Esophagus mucosa (tissue), 1 donor: ENCODE data around the gene COL5A1. TPM values are rescaled to one million over a fixed set of nuclear protein-coding genes. Genes with fewer than 3 reads are reported as not detected.
"Not testable (repeated sequence)": the region's sequence is repeated elsewhere in the genome, so short reads cannot be mapped to it uniquely, and the experiment has no call there.

Experiments used
- ATAC-seq: fragments of 200-7000 bp; cut with Tn5 transposase; one replicate; pipeline ENCODE4 v1.9.1; 2020
- total RNA-seq: library from RNA; stranded (reverse); gene quantifications from one replicate; pipeline ENCODE4 v1.2.4, GENCODE V29; 2023
- donor health status: DM: yes; HTN: yes; CAD: no.

Gene COL5A1
- total RNA-seq, 1 donor from 2014 or later: 3.3 TPM

- ATAC-seq: no peak
Observed at GRCh38 chr9:134693641-134694367, 52.2 kb downstream of the COL5A1 start.

- no peak for ATAC-seq
Observed at GRCh38 chr9:134694368-134694665, 52.7 kb downstream of the COL5A1 start.

DNA sequence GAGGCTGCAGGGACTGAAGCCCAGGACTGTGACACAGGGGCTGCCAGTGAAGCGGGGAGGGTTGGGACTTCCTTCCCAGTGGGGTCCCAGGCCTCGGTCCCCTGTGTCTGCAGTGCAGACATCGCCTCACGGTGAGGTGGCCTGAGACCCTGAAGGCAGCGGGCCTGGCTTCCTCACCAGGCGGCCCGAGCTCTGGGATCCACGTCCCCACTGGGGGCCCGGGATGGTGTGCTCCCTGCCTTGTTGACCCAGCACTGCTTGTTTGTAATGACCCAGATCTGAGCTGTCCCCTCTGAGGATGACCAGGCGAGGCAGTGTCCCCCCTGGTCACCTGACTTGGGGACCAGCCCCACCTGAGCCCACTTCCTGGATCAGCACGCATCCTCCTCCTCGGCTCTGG is 53.1 kb downstream of the COL5A1 start:
- no peak for ATAC-seq

- ATAC-seq: no peak
Observed at GRCh38 chr9:134695144-134695543, 53.5 kb downstream of the COL5A1 start.

- no peak for ATAC-seq
Observed at GRCh38 chr9:134696433-134696832, 54.8 kb downstream of the COL5A1 start.

- ATAC-seq: no peak
Observed at GRCh38 chr9:134698111-134698510, 56.5 kb downstream of the COL5A1 start.

DNA sequence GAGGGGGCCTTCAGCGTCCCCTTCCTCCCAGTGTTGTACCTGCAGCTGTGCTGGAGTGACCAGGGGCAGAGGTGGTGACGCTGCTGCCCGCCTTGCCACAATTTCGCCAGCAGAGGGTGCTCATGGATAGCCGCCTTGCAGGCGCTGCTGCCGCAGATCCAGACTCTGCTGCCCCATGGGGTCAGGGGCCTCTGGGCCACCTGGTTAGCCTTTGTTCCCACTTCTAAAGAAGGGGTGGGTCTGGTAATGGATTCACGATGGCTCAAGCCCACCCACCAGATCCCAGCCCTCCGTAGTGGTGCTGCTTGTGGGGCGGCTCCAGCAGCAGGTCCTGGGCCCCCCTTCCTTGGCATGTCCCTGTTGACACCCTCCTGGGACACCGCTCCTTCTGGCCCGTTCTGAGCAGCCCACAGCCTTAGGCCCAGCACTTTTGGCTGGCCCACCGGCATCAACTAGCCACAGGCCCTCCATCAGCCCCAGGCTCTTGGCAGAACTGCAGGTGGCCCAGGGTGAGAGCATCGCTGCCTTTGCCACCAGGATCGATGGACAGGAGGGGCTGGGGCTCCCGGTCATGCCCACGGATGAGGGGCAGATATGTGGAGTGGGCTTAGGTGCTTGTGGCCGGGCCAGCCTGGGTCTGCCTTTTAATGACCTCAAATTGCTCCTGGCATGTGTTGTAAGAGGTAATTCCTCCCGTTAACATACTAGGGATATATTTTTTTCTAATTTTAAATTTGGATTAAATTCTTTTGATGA is 57.2 kb downstream of the COL5A1 start:
- ATAC-seq: peak; percentile 57

DNA sequence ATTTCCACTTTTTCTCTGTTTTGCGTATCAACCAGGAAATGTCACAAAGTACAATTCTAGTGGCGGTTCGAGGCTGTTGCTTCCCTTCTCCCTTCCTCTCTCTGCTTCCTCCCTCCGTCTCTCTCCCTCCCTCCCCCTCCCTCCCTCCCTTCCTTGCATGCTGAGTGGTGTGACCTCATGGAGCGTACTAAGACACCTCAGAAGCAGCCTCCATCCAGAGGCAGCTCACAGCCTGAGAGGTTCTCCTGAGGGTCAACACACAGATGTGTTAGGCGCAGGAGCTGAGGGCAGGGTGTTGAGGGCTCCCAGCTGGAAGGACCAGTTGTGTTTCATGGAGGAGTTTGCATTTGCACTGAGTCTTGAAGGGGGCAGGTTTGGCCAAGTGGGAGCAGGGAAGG is 57.7 kb downstream of the COL5A1 start:
- no peak for ATAC-seq

DNA sequence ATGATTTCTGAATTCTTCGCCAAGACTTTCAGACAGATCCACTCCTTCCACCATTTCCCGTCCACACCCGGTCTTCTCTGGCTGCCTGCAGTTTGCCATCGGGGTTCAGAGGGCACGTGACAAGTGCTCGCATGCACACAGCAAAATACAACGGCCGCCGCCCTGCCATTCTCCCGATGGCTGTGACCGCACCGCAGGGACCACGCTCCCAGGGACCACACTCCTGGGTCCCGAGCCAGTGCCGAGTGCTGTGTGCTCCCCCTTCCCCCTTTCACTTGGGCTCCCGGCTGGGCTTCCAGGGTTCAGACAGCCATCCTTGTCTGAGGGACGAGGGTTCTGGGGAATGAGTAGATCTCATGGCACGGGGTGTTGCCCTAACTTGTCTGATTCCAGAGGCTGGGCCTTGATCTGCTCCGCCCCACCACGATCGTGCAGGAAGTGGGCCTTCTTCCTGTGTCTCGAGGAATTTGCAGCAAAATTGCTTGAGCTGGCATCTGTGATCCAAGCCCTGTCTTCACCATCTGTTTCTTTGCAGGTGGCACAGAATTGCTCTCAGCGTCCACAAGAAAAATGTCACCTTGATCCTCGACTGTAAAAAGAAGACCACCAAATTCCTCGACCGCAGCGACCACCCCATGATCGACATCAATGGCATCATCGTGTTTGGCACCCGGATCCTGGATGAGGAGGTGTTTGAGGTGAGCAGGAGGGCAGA is 59.2 kb downstream of the COL5A1 start:
- ATAC-seq: no peak

DNA sequence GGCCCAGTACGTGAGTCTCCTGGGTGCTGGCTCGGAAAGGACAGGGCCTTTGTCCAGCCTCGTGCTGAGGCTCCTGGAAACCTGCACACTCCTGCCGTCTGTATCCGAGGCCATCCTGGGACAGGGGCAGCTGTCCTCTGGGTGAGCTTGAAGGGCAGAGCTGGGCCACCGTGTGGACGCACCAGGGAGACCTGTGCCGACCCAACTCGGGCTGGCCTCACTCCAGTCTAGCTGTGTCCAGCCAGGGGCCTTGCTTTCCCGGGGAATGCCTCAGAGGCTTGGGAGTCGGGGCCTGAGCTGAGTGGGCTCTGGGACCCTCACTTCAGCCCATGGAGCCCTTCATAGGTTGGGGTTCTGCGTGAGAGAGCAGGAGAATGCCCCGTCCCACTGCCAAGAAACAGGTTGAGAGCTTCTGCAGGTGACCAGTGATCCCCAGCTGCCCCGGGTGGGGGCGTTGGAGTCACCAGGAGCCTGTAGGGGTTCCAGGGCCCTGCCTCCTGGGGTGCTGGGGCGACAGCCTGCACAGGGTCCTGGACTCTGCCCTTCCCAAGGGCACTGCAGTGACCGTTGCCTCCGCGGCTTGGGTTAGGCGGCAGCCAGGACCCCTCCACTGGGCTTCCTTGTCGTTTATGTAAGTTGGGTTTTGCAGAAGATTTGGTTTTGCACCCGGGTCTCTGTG is 60.1 kb downstream of the COL5A1 start:
- no peak for ATAC-seq

GRCh38 chr9:134702291-134702690 is 60.7 kb downstream of the COL5A1 start:
- no peak for ATAC-seq

DNA sequence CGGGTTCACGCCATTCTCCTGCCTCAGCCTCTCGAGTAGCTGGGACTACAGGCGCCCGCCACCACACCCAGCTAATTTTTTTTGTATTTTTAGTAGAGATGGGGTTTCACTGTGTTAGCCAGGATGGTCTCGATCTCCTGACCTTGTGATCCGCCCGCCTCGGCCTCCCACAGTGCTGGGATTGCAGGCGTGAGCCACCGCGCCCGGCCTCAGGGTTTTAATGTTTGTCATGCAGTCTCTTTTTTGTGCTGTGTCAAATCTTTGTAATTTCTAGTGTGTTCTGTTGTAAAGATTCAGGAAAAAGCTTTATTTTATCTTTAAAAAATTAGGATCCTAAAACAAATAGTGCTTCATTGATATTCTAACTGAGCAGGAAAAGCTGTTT is 62.1 kb downstream of the COL5A1 start:
- not testable (repeated sequence) for ATAC-seq

DNA sequence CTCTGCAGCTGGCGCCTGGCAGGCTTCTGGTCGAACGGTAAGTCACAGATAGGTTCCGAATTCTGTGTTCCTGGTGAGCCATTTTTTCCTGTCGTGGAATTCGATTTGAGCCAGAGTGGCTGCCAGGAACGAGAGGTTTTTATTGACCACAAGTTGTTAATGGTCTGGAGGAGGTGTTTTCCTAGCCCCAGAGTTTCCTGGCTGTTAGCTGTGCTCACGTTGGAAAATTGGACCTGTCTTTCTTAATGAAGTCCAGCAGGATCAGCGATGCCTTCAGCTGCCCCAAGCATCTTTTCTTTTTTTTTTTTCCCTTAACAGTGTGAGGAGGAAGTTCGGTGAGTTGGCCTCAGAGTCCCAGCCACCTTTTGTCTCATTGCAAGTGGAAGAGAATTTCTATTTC is 62.9 kb downstream of the COL5A1 start:
- ATAC-seq: no peak

GRCh38 chr9:134705786-134706185 is 64.2 kb downstream of the COL5A1 start:
- no peak for ATAC-seq

DNA sequence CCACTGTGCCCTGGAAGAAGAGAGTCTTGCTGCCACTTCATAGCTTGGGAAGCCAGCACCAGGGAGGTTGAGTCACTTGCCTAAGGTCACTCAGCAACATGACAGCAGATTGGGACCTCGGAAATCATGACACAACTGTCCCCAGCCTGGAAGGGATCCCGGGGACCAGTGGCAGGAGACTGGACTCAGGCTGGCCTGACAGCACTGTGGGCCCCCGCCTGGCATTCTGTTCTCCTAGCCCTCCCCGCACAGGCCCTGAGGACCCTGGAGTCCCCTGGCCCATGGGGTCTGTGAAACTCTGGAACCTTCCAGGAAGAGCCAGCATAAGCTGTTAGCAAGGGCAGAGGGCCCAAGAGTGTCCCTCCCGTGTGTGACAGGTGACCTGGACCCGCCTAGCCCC is 64.9 kb downstream of the COL5A1 start:
- no peak for ATAC-seq

- peak; percentile 15 for ATAC-seq
Observed at GRCh38 chr9:134707031-134707680, 65.6 kb downstream of the COL5A1 start.

DNA sequence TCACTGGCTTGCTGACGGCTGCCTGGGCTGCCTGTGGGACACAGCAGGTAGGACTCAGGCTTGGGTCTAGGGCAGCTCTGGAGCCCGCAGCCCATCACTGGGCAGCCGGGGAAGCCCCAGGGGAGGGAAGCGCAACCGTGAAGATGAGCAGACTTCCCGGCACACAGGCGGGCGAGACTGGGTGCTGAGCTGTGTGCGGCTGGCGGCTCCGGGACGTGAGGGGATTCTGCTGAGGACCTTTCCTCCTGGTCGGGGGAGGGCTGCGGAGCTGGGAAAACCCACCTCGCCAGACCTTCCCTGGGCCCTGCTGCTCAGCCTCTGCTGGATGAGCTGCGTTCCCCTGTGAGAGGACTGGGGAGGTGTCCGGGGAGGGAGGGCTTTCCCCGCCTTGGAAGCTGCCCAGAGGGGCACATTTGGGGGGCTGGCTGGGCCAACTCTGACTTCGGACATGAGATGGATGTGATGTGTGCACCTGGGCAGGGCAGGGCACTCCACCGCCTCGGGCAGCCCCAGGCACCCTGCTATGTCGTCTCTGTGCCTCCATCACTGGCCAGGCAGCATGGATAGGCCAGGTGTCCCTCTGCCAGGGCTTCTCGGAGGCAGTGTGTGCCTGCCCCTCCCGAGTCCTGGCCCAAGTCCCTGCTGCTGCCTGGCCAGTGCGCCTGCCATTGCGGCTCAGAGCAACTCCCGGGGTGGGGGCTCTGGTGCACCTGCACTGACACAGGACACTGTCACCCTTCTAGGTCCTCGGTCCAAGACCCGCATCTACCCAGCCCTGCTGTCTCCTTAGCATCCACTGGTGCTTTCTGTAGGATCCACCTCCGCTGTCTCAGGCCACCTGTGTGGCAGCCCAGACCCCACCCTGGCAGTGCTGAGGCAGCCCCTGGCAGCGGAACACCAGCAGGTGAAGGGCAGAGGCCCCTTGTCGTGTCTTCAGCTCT is 66.4 kb downstream of the COL5A1 start:
- no peak for ATAC-seq

- no peak for ATAC-seq
Observed at GRCh38 chr9:134708672-134709038, 67.1 kb downstream of the COL5A1 start.

- ATAC-seq: no peak
Observed at GRCh38 chr9:134709512-134710270, 68.1 kb downstream of the COL5A1 start.

GRCh38 chr9:134710271-134710540 is 68.6 kb downstream of the COL5A1 start:
- no peak for ATAC-seq

DNA sequence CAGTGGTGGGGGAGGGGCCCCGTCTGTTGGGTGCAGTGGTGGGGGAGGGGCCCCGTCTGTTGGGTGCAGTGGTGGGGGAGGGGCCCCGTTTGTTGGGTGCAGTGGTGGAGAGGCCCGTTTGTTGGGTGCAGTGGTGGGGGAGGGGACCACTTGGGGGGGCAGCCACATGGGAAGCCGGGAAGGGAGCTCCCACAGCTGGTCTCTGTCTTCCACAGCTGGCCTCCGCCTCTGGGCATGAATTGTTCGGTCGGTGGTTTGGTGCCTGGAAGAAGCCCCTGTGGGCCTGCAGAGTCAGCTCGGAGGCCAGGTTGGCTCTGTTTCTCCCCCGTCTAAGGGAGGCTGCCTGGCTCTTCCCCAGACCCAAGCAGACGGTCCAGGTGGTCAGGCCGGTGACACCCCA is 69.3 kb downstream of the COL5A1 start:
- no peak for ATAC-seq
